Activated CD8-positive, alpha-beta memory T cell treated with anti-CD3 and anti-CD28 coated beads for 1 hour (primary cell): ENCODE measurements around the gene NKX2-3.

Experiments used
- DNase-seq, 2 donors: peaks; one replicate each; pipeline ENCODE4 v3.0.0-alpha.2; 2020; ENCODE audit warnings: low read depth in 1 of 2; ENCODE audit errors: extremely low read depth in 1 of 2

Gene NKX2-3

GRCh38 chr10:99525897-99526296, 6.8 kb upstream of the NKX2-3 start:
- DNase-seq = no peak

- DNase-seq = no peak
Measured at GRCh38 chr10:99526861-99527504, 5.8 kb upstream of the NKX2-3 start.

GRCh38 chr10:99527526-99528493, 4.9 kb upstream of the NKX2-3 start:
- DNase-seq = no peak

GRCh38 chr10:99528494-99529441, 4.0 kb upstream of the NKX2-3 start:
- no peak for DNase-seq

GRCh38 chr10:99529591-99530107, 3.1 kb upstream of the NKX2-3 start:
- no peak for DNase-seq

- DNase-seq = no peak
Measured at GRCh38 chr10:99530108-99531025, 2.4 kb upstream of the NKX2-3 start.

GRCh38 chr10:99531026-99531695, 1.6 kb upstream of the NKX2-3 start:
- DNase-seq = no peak

- DNase-seq = no peak
Measured at GRCh38 chr10:99531696-99532593, 797 bp upstream of the NKX2-3 start.

- DNase-seq = no peak
Measured at GRCh38 chr10:99533496-99534449, 1.0 kb downstream of the NKX2-3 start.

GRCh38 chr10:99534450-99534938, 1.8 kb downstream of the NKX2-3 start:
- DNase-seq = no peak

GRCh38 chr10:99534939-99535763, 2.4 kb downstream of the NKX2-3 start:
- DNase-seq = no peak

- no peak for DNase-seq
Measured at GRCh38 chr10:99535764-99536337, 3.1 kb downstream of the NKX2-3 start.

- DNase-seq = no peak
Measured at GRCh38 chr10:99536338-99537085, 3.8 kb downstream of the NKX2-3 start.

GRCh38 chr10:99537086-99537988, 4.6 kb downstream of the NKX2-3 start:
- no peak for DNase-seq
